Stomach (tissue), 9 donors: ENCODE data around the gene ATP11A. TPM values are rescaled to one million over a fixed set of nuclear protein-coding genes. Genes with fewer than 3 reads are reported as not detected.

Source experiments
- DNase-seq, 2 donors: peaks; one replicate each; pipeline versions ENCODE4 v3.0.0 to v3.0.0-alpha.2; 2013 to 2019
- H3K27ac ChIP-seq, 5 donors: fragments of 200-600 bp in 4 of 5; sonication (generic) in 4 of 5; one replicate each; pipeline ENCODE4 v1.5.1; 2013 to 2019; ENCODE audit warnings: mild to moderate bottlenecking in 1 of 5, moderate library complexity in 1 of 5
- H3K27me3 ChIP-seq, 3 donors: fragments of 200-600 bp; sonication (generic); one replicate each; pipeline ENCODE4 v1.5.1; 2017 to 2019; ENCODE audit warnings: mixed run types in 1 of 3
- H3K36me3 ChIP-seq, 4 donors: fragments of 200-600 bp; sonication (generic); 1 replicate in 3 of 4; 2 replicates in 1 of 4; pipeline ENCODE4 v1.5.1; 2016 to 2019
- H3K4me1 ChIP-seq, 4 donors: fragments of 200-600 bp; sonication (generic); one replicate each; pipeline ENCODE4 v1.5.1; 2016 to 2019
- H3K4me3 ChIP-seq, 4 donors: fragments of 200-600 bp; sonication (generic) in 3 of 4; one replicate each; pipeline ENCODE4 v1.5.1; 2016 to 2019; ENCODE audit warnings: mild to moderate bottlenecking in 1 of 4
- H3K9me3 ChIP-seq, 4 donors: fragments of 200-600 bp; sonication (generic); one replicate each; pipeline ENCODE4 v1.5.1; 2016 to 2019
- EP300 ChIP-seq: sonication (generic); formaldehyde crosslinking; IDR thresholded peaks from one replicate; pipeline ENCODE4 v1.6.1; 2017; ENCODE audit warnings: antibody characterized with exemption
- POLR2A ChIP-seq, 4 donors: fragments of 450-650 bp; IDR thresholded peaks; one replicate each; pipeline ENCODE4 v1.6.1; 2016; ENCODE audit warnings: antibody characterized with exemption in 4 of 4, control low read depth in 2 of 4, mild to moderate bottlenecking in 1 of 4, moderate library complexity in 1 of 4
- POLR2AphosphoS5 ChIP-seq, 3 donors: sonication (generic); formaldehyde crosslinking; IDR thresholded peaks; one replicate each; pipeline ENCODE4 v1.6.1; 2016; ENCODE audit warnings: antibody characterized with exemption in 3 of 3
- WGBS, 5 donors: extraction: QIAGEN DNeasy Blood & Tissue Kit in 3 of 5; methylation state at CpG; one replicate each; pipeline versions ENCODE4 v1.1.5 to v1.1.7; 2013 to 2018; 5-methylcytosine and 5-hydroxymethylcytosine counted together
- intact Hi-C: fragments of 100-400 bp; cut with DNase I; formaldehyde crosslinking; loops from one replicate; pipeline ENCODE4 v1.15.1; 2023; ENCODE audit warnings: low total_unique reads
- polyA plus RNA-seq, 3 donors: library from polyadenylated mRNA; stranded (reverse); fragments of 200-250 nt; gene quantifications; one replicate each; pipeline ENCODE4 v1.2.3, GENCODE V29; 2013
- total RNA-seq, 5 donors: library from RNA; depleted of rRNA; stranded (reverse); fragments of >200 nt; gene quantifications; one replicate each; pipeline versions ENCODE4 v1.1.0 to v1.2.3, GENCODE V29; 2014 to 2016
- TF ChIP-seq, protein P1 (sequence below), 7 experiments: fragments of 450-650 bp in 4 of 7; fragments of 200-600 bp in 3 of 7; sonication (generic) in 3 of 7; IDR thresholded peaks; one replicate each; pipeline ENCODE4 v1.5.1; 2016 to 2019; ENCODE audit warnings: antibody characterized with exemption in 7 of 7, control low read depth in 2 of 7, mild to moderate bottlenecking in 1 of 7
- donor health status: healthy with polysubstance abuse.
- donor health status: Bipolar disorder and iron deficiency.
- donor health status: healthy.

Gene ATP11A
- total and polyA plus RNA-seq, 8 donors, result 1.1 to 70.9 (median 12.3) TPM

DNA sequence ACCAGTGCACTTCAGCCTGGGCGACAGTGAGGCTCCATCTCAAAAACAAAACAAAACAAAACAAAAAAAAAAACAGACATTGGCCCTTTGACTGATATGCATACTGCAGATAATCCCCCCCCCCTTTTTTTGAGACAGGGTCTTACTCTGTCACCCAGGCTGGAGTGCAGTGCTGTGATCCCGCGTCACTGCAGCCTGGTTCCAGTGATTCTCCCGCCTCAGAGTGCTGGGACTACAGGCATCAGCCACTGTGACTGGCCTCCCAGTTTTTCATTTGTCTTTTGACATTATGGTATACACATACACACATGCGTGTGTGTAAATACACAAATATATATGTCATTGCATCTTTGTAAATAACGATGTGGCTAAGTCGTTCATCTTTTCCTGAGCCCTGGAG is 61.8 kb downstream of the ATP11A start:
- Histone ChIP-seq H3K9me3 (no peaks in the 10 kb centered on the region), H3K4me3 (no peak overlapping the region), H3K4me1 (peaks cover 0 to 22% (median 4%) of the 10 kb centered on the region in 4 donors), H3K27ac (no peak overlapping the region), H3K36me3 (no peaks in the 10 kb centered on the region), H3K27me3 (no peaks in the 10 kb centered on the region)
- no peak for DNase-seq
- intact Hi-C loops, result no loop called here
- 90 to 97% (median 96%) methylated on average over 7 of the region's 7 CpGs for WGBS, 5 donors
- TF ChIP-seq, protein P1, sequence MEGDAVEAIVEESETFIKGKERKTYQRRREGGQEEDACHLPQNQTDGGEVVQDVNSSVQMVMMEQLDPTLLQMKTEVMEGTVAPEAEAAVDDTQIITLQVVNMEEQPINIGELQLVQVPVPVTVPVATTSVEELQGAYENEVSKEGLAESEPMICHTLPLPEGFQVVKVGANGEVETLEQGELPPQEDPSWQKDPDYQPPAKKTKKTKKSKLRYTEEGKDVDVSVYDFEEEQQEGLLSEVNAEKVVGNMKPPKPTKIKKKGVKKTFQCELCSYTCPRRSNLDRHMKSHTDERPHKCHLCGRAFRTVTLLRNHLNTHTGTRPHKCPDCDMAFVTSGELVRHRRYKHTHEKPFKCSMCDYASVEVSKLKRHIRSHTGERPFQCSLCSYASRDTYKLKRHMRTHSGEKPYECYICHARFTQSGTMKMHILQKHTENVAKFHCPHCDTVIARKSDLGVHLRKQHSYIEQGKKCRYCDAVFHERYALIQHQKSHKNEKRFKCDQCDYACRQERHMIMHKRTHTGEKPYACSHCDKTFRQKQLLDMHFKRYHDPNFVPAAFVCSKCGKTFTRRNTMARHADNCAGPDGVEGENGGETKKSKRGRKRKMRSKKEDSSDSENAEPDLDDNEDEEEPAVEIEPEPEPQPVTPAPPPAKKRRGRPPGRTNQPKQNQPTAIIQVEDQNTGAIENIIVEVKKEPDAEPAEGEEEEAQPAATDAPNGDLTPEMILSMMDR (IDR thresholded peaks at IDR 0.05), result no peak
- TF ChIP-seq EP300 (no peak), POLR2AphosphoS5 (IDR thresholded peaks at IDR 0.05) (no peak), POLR2A (IDR thresholded peaks at IDR 0.05) (no peak)

DNA sequence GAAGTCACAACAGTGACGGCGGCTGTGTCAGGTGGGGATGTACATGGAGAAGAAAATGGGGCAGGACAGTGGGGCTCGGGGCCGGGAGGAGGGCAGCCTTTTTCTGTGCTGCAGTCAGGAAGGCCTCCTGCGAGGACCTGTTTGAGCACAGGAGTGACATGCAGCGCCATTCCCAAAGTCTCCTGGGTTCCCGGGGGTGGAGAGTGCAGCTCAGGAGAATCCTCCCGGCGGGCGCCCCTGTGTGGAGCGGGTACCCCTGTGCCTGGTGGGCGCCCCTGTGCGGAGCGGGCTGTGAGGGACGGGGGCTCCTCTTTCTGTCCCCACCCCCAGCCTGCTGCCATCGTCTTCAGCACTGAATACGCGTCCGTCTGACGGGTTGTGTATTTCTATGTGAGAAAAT is 62.4 kb downstream of the ATP11A start:
- intact Hi-C loops, result no loop called here
- 92 to 95% (median 93%) methylated on average over 14 to 20 of the region's 20 CpGs for WGBS, 5 donors
- no peak for DNase-seq
- Histone ChIP-seq H3K4me1 (peaks cover 0 to 28% (median 7%) of the 10 kb centered on the region in 4 donors), H3K4me3 (no peak overlapping the region), H3K27me3 (no peaks in the 10 kb centered on the region), H3K36me3 (no peaks in the 10 kb centered on the region), H3K27ac (no peak overlapping the region), H3K9me3 (no peaks in the 10 kb centered on the region)
- no peak for TF ChIP-seq POLR2AphosphoS5 (IDR thresholded peaks at IDR 0.05)

DNA sequence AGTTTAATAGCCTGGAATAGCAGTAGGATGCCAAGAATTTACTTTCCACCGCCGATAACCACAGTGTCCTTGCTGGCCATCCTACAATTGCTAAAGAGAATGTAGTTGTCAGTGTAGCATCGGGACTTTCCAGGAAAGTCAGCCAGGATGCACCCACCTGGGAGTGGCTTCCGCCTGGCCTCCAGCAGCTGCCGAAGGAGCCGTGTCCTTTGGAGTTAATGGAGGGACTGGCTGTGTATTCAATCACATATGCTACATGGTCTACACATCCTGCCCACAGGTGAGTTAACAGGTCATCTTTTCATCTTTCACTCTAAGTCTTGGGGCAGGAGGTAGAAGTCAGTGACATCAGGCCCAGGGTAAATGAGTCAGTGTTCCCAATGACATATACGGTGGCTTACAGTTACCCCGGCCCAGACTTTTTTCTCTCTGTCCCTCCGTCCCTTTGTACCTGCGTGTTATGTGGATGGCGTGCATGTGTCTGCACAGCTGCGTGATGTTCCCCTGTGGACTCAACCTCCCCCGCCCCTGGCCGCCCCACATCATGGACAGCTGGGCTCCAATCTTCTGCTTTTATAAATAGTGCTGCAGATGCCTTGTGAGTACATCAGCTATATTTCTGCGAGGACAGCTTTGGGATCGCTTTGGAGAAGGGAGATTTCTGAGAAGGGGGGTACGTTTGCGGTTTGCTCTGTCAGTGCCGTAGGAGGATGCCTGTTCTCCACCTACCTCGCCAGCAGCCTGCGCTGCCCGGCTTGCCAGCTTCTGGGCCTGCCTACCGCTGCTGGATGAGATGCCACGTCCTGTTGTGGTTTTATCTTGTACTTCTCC is 63.1 kb downstream of the ATP11A start:
- DNase-seq, result peak in 1 of 2 donors; percentile 44
- no peaks in the 10 kb centered on the region for H3K27me3 ChIP-seq
- WGBS, 5 donors, result 67 to 82% (median 77%) methylated on average over 24 of the region's 24 CpGs

DNA sequence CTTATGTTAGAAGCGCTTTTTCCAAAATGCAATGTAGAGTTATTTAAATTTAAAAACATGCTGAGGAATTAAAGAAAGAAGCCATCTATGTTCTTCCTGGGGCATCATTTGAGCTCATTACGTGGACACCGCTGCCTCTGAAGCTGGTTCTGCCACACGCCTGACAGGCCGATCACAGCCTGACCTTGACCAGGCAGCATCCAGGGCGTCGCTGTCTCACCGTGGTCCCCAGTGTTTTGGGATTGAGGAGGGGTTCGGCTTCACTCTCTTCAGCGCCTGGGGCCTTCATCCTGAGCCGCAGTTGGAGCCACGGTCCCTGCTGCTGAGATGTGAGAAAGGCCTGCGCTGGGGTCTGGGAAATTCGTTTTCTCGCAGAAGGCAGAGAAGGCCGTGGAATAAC is 64.0 kb downstream of the ATP11A start:
- H3K9me3 ChIP-seq, result no peaks in the 10 kb centered on the region
- DNase-seq, result no peak
- H3K27ac ChIP-seq, result no peak overlapping the region
- TF ChIP-seq EP300 (no peak), POLR2A (IDR thresholded peaks at IDR 0.05) (no peak), POLR2AphosphoS5 (IDR thresholded peaks at IDR 0.05) (no peak)
- TF ChIP-seq, protein P1 (IDR thresholded peaks at IDR 0.05), result no peak
- no peak overlapping the region for H3K4me3 ChIP-seq
- 86 to 97% (median 94%) methylated on average over 15 to 16 of the region's 16 CpGs for WGBS, 5 donors
- intact Hi-C loops, result no loop called here
- H3K36me3 ChIP-seq, result no peaks in the 10 kb centered on the region
- peaks cover 0 to 31% (median 10%) of the 10 kb centered on the region in 4 donors for H3K4me1 ChIP-seq
- no peaks in the 10 kb centered on the region for H3K27me3 ChIP-seq

More for the DNA sequence above, 63.1 kb downstream of the ATP11A start:
- H3K9me3 ChIP-seq, result no peaks in the 10 kb centered on the region
- no peak overlapping the region for H3K27ac ChIP-seq
- H3K4me3 ChIP-seq, result no peak overlapping the region
- no peak for TF ChIP-seq POLR2A (IDR thresholded peaks at IDR 0.05)
- TF ChIP-seq POLR2AphosphoS5 (IDR thresholded peaks at IDR 0.05), result no peak
- TF ChIP-seq, protein P1 (IDR thresholded peaks at IDR 0.05), result no peak
- TF ChIP-seq EP300, result no peak
- intact Hi-C loops, result no loop called here
- H3K4me1 ChIP-seq, result peaks cover 0 to 31% (median 10%) of the 10 kb centered on the region in 4 donors
- H3K36me3 ChIP-seq, result no peaks in the 10 kb centered on the region
